HG03064 (cell line): Measurements from ENCODE around the gene ARHGAP22.

Source experiments
- ATAC-seq: cut with Tn5 transposase; IDR thresholded peaks from one replicate; pipeline ENCODE4 v1.9.1; 2021; ENCODE audit warnings: low read depth; ENCODE audit not compliant: unreplicated experiment

Gene ARHGAP22

GRCh38 chr10:48468130-48468790 is 136.6 kb downstream of the ARHGAP22 start:
- ATAC-seq, result no peak

- ATAC-seq, result no peak
Observed at GRCh38 chr10:48467669-48468068, 137.2 kb downstream of the ARHGAP22 start.

GRCh38 chr10:48466611-48467240 is 138.1 kb downstream of the ARHGAP22 start:
- no peak for ATAC-seq

- no peak for ATAC-seq
Observed at GRCh38 chr10:48465860-48466521, 138.9 kb downstream of the ARHGAP22 start.

DNA sequence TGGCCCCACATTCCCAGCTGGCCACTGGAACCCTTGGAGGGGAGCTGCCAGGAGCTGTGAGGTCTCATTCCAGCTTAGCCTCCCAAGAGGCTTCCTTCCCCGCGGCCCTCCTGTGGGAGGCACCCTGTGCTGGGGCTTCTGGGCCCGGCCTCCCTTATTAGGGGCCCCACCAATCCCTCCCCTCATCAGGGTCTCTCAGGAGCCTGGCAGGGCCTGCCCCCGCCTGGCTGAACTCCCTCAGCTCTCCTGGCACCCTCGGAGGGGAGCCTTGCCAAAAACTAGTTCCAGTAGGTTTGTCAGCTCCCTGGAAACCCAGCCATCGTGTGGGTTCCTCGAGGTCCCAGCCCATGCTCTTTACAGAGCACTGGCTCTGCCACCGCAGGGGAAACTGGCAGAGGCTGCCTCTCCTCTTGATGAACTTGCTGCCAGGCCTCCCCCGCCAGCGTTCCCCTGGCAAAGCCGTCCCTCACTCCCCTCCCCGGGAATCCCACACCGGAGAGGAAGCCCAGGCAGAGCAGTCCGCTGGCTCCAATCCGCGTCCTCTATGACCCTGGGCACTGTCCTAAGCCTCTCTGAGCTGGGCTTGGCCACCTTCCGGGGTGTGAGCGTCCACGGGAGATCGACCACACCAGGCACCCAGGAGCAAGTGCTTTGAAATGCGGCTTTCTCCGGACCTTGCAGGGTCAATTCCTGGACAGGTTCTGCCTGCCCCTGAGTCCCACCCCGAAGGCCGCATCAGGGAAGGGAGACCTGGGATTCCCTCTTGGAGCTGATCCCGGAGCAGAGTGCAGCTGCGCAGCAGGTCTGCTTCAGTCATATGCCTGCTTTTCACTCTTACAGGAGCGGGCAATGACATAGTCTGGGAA is 139.8 kb downstream of the ARHGAP22 start:
- ATAC-seq, result no peak

DNA sequence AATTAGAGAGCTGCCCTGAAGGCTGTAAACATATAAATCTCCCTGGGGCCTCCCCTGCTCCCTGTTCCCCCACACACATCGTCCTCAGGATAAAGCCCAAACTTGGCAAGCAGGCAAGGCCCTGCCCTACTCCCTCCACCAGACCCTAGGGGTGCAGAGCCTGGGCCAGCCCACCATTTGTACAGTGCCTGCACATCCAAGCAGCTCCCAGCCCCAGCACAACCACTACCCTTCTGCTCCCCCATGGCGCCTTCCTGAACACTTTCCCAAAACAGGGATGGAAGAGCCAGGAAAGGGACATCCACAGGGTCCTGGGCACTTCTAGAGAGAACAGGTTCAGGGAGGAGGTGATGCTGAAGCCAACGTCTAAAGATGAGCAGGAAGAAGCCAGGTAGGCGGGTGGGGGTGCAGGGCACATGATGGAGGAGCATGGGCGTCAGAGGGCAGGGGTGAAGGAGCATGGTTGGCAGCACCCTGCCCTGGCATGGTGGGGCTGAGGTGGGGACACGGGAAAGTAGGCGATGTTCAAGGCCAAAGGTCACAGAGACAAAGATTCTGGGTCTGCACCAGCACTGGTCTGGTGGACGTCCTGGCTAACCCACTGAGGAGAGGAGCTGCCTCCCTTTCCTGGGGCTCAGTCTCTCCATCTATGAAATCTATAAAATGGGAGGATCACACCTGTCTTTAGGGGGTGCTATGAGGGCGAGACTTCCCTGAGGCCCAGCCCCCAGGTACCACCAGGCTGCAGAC is 140.6 kb downstream of the ARHGAP22 start:
- no peak for ATAC-seq

DNA sequence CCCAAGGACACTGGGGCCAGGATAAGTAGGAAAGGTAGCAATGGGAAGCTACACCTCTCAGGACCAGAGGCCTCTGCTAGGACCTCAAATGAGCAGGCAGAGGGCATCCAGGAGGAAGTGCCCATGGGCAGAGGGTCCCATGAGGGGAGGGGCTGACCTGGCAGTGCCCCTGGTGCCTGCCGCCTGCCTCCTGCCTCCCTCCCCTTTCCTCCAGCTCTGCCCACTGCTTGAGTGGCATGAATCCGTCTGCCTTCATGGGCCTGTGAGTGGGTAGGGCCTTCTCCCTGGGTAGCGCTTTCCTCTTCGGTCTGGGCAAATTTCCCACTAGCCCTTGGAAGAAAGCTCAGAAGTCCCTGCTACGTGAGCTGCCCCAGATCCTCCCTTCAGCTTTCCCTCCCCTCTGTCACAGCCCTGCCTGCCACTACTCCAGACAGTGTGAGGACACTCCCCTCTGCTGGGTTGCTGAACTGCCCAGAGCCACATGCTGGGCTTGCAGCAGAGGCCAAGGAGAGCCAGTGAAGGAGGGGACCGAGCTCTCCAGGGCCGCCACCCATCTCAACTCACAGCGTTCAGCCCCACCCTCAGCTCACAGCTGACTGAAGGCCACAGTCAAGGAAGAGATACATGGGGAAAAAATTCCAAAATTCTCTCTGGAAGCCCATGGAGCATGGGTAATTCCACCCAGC is 141.4 kb downstream of the ARHGAP22 start:
- ATAC-seq, result no peak

DNA sequence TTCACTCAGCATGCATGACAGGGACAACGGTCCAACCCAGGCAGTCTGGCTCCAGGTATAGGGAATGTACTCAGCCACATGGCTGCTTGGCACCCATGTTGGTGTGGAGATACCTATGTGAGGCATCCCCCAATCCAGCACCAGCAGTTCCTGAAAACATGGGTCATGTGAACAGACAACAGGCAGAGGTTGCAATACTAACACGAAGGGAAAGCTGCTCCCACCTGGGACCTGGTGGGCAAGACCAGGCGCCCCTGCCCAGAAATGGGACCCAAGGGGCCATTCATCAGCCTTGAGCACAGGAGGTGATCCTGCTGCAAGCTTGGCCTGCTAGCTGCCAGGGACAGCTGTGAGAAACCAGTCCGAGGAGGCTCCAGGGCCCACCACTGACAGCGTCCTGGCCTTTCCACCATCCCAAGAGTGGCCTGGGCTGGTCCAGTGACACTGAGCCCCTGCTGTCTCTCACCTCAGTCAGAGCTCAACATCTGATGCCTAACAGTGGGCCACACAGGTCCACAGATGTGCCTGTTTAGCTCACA is 142.3 kb downstream of the ARHGAP22 start:
- ATAC-seq, result no peak

DNA sequence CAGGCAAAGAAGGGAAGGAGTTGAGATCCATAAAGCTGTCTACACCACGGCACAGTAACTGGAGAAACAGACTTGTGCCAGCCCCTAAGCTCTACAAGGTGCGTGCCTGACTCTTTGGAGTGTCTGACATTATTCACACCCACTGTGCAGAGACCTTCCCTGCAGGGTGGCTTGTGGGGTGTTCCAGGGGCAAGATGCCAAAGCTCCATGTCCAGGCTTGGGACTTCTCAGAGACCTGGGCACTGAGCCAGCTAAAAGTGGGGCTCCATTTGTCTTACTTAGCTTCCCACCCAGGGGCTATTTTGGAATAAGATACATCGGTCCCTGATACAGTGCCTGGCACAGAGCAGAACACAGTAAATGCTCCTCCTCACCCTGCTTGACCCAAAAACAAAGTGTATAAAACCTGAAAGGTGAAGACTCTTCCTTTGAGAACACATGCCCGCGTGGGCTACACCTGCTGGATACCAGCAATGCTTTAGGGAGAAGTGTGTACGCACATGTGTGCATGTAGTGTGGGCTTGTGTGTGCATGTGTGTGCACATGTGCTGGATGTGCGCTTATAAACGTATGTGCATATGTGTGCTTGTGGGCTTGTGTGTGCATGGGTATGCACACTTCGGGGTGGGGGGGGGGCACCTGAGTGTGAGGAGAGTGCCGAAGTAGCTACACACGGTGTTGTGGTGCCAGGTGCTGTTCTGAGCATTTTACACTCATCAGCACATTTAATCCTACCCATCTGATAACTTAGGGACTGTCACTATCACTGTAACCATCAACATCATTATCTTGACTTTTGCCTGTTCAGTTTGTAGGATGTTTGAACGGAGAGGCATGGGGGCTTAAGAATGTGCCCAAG is 143.0 kb downstream of the ARHGAP22 start:
- no peak for ATAC-seq

DNA sequence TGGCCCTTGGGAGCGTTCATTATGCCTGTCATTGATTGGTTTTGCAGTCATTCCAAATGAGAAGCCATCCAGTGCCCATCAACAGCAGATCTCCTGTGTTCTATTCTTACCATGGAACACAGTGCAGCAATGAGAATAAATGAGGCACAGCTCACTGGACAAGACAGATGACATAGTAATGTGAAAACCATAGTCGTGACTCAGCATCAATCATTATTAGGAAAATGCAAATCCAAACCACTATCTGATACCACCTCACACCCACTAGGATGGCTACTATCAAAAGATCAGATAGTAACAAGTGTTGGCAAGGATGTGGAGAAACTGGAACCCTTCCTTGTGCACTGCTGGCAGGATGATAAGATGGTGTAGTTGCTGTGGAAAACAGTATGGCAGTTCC is 144.7 kb downstream of the ARHGAP22 start:
- ATAC-seq, result no peak

DNA sequence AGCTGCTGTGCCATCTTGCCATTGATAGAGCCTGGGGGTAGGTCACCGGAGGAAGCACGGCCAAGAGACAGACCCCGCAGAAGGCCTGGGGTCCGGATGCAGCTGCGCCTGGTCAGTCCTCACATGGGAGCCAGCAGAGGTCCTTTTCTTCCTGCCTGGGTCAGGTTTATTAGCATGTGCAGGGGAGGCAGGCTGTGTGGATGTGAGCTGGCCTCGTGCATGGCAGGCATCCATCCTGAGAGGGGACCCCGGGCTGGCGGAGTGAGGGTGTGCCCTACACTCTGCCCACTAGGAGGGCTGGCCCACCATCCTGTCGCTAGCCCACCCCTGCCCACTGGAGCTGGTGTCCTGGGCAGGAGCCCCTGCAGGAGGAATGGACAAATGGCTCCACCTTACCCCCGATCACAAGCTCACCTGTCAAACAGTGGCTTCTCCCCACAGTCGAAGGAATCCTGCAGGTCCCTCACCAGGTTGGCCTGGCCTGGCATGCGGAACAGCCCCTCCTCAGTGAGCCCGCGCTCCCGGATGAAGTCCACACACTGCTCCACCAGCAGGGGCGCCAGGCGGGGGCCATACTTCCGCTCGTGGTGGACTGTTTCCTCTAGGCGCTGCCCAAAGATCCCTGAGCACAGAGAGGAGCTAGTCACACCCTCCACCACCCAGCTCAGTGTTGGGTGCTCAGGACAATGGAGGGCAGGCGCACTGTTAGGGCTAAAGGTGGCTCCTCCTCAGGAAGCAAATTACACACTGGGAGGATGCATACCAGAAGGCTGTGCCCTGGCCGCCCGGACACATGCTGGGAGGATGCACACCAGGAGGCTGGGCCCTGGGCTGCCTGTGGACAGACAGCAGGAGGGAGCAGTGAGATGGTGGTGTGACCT is 145.4 kb downstream of the ARHGAP22 start:
- no peak for ATAC-seq

- no peak for ATAC-seq
Observed at GRCh38 chr10:48458662-48459048, 146.2 kb downstream of the ARHGAP22 start.

DNA sequence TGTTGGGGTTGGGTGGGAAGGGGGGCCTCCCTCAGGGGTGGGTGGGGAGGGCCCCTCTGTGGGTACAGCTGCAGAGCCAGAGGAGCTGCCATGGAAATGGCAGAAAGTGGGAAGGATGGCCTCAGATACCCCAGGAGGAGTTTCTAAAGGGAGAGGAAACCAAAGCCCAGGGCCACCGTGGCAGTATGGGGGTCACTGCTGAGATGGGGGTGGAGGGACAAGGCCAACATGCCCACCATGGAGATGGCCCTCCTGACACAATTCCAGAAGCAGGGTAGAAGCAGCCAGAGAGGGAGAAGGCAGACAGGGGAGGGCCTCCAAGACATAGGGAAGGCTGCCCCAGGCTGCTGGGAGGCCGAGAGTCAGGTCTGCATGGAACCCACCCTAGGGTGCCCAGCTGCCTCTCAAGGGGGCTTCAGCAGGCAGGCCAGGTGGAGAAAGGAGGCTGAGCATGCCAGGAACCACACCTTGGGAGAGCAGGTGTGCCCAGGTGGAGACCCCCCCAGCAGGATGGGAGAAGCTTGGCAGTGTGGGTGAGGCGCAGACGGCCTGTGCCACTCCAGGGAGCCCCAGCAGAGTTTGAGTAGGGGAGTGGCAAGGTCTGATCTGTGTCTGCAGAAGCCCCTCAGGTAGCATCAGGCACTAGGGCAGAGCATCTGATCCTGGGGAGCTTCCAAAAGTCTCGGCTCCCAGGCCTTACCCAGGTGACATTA is 146.8 kb downstream of the ARHGAP22 start:
- ATAC-seq, result no peak

- ATAC-seq, result no peak
Observed at GRCh38 chr10:48456808-48457761, 147.8 kb downstream of the ARHGAP22 start.

- no peak for ATAC-seq
Observed at GRCh38 chr10:48456361-48456804, 148.5 kb downstream of the ARHGAP22 start.
